H1 (cell line): ENCODE results near the gene FAAH2. TPM values are rescaled to one million over a fixed set of nuclear protein-coding genes. Genes with fewer than 3 reads are reported as not detected.

ENCODE experiments used
- CTCF ChIA-PET: fragments of 300-600 bp; sonication (Branson Sonifier 250); formaldehyde crosslinking; loops from one replicate; lab custom pipeline; 2021; ENCODE audit not compliant: partially characterized antibody; lab: Charles Lee
- POLR2A ChIA-PET: fragments of 300-600 bp; sonication (Branson Sonifier 250); formaldehyde crosslinking; loops from one replicate; lab custom pipeline; 2021; ENCODE audit warnings: inconsistent platforms; ENCODE audit not compliant: partially characterized antibody; lab: Charles Lee
- DNase-seq, 2 experiments: peaks; one replicate each; pipeline versions ENCODE4 v3.0.0 to v3.0.0-alpha.2; 2010 to 2022; ENCODE audit warnings: low spot score in 2 of 2, low read depth in 1 of 2, mixed read lengths in 1 of 2
- FAIRE-seq: peaks from 2 replicates; lab custom pipeline; 2011; peaks lifted over from hg19 to GRCh38; lab: Jason Lieb, UNC
- H2AFZ ChIP-seq: 2 replicates; pipeline ENCODE4 v1.8.1; 2012; ENCODE audit warnings: low read length, inconsistent platforms
- H2AK5ac ChIP-seq: 2 replicates; pipeline ENCODE4 v1.6.1; 2013; ENCODE audit warnings: low read depth, low read length
- H2BK120ac ChIP-seq: replicated peaks from 2 replicates; pipeline ENCODE3; 2013; ENCODE audit warnings: low read depth, low read length, inconsistent platforms
- H2BK12ac ChIP-seq: 2 replicates; pipeline ENCODE4 v1.6.1; 2013; ENCODE audit warnings: low read depth, low read length
- H2BK15ac ChIP-seq: 2 replicates; pipeline ENCODE4 v1.6.1; 2013; ENCODE audit warnings: low read length
- H2BK20ac ChIP-seq: 2 replicates; pipeline ENCODE4 v1.6.1; 2013; ENCODE audit warnings: low read length
- H2BK5ac ChIP-seq: 2 replicates; pipeline ENCODE4 v1.6.1; 2013; ENCODE audit warnings: low read depth, low read length
- H3K14ac ChIP-seq: 2 replicates; pipeline ENCODE4 v1.6.1; 2013; ENCODE audit warnings: inconsistent platforms; ENCODE audit not compliant: insufficient read length
- H3K18ac ChIP-seq: 2 replicates; pipeline ENCODE4 v1.6.1; 2013; ENCODE audit warnings: low read length; ENCODE audit errors: extremely low read depth
- H3K23ac ChIP-seq: 2 replicates; pipeline ENCODE4 v1.6.1; 2013; ENCODE audit warnings: inconsistent platforms; ENCODE audit not compliant: insufficient read length
- H3K23me2 ChIP-seq: 2 replicates; pipeline ENCODE4 v1.6.1; 2013; ENCODE audit warnings: low read depth, low read length
- H3K27ac ChIP-seq: 2 replicates; pipeline ENCODE4 v1.6.1; 2011; ENCODE audit warnings: low read depth, low read length, inconsistent platforms
- H3K27me3 ChIP-seq, 4 experiments: replicated peaks in 1 of 4; 1 replicate in 1 of 4; 2 replicates in 3 of 4; pipeline versions ENCODE4 v1.6.1 to v1.8.1; 2011 to 2013; ENCODE audit warnings: low read length in 3 of 4, mild to moderate bottlenecking in 3 of 4, inconsistent platforms in 2 of 4, mixed read lengths in 2 of 4, moderate library complexity in 1 of 4; ENCODE audit not compliant: control insufficient read depth in 3 of 4, insufficient read depth in 3 of 4; ENCODE audit errors: extremely low read depth in 1 of 4
- H3K36me3 ChIP-seq, 4 experiments: 2 replicates each; pipeline versions ENCODE4 v1.6.1 to v1.8.1; 2011 to 2013; ENCODE audit warnings: mild to moderate bottlenecking in 4 of 4, low read length in 3 of 4, moderate library complexity in 2 of 4, control low read depth in 1 of 4, inconsistent platforms in 1 of 4; ENCODE audit not compliant: insufficient read depth in 4 of 4, control insufficient read depth in 2 of 4
- H3K4ac ChIP-seq: replicated peaks from 2 replicates; pipeline ENCODE3; 2013; ENCODE audit warnings: low read length, low read depth, mixed read lengths, inconsistent platforms; ENCODE audit not compliant: insufficient read length
- H3K4me1 ChIP-seq, 4 experiments: replicated peaks in 1 of 4; 1 replicate in 1 of 4; 2 replicates in 3 of 4; pipeline versions ENCODE4 v1.6.1 to v1.8.1; 2011 to 2013; ENCODE audit warnings: low read length in 3 of 4, inconsistent platforms in 2 of 4, mixed read lengths in 1 of 4; ENCODE audit not compliant: insufficient read depth in 4 of 4, control insufficient read depth in 3 of 4
- H3K4me2 ChIP-seq, 2 experiments: 2 replicates each; pipeline versions ENCODE4 v1.6.1 to v1.8.1; 2011 to 2013; ENCODE audit warnings: low read depth in 2 of 2, low read length in 2 of 2, control low read depth in 1 of 2, inconsistent platforms in 1 of 2, mild to moderate bottlenecking in 1 of 2; ENCODE audit not compliant: insufficient read depth in 1 of 2
- H3K4me3 ChIP-seq, 4 experiments: fragments of 200-600, 300-600 bp in 1 of 4; sonication (generic), shearing (Covaris generic), sonication (Bioruptor Twin) in 1 of 4; 2 replicates each; pipeline versions ENCODE4 v1.5.1 to v1.8.1; 2011 to 2016; ENCODE audit warnings: low read length in 4 of 4, low read depth in 3 of 4, control low read depth in 2 of 4, inconsistent platforms in 2 of 4, mild to moderate bottlenecking in 2 of 4, mixed read lengths in 1 of 4, moderate library complexity in 1 of 4; ENCODE audit not compliant: insufficient read depth in 2 of 4; ENCODE audit errors: extremely low read depth in 1 of 4
- H3K56ac ChIP-seq: replicated peaks from 2 replicates; pipeline ENCODE3; 2013; ENCODE audit warnings: low read depth, mild to moderate bottlenecking, mixed read lengths, low read length, inconsistent platforms; ENCODE audit not compliant: insufficient read length
- H3K79me1 ChIP-seq: 2 replicates; pipeline ENCODE4 v1.6.1; 2013; ENCODE audit warnings: low read depth, low read length, control low read depth
- H3K79me2 ChIP-seq, 2 experiments: 2 replicates each; pipeline versions ENCODE4 v1.6.1 to v1.8.1; 2012 to 2013; ENCODE audit warnings: low read length in 2 of 2, mild to moderate bottlenecking in 2 of 2, inconsistent platforms in 1 of 2; ENCODE audit not compliant: insufficient read depth in 2 of 2, control insufficient read depth in 1 of 2
- H3K9ac ChIP-seq, 4 experiments: replicated peaks in 1 of 4; 1 replicate in 1 of 4; 2 replicates in 3 of 4; pipeline versions ENCODE4 v1.6.1 to v1.8.1; 2011 to 2013; ENCODE audit warnings: low read depth in 3 of 4, low read length in 3 of 4, control low read depth in 2 of 4, mild to moderate bottlenecking in 2 of 4, moderate library complexity in 2 of 4, inconsistent platforms in 1 of 4; ENCODE audit errors: extremely low read depth in 1 of 4
- H3K9me3 ChIP-seq, 2 experiments: 2 replicates each; pipeline versions ENCODE4 v1.6.1 to v1.8.1; 2012 to 2013; ENCODE audit warnings: mild to moderate bottlenecking in 2 of 2, moderate library complexity in 2 of 2, control low read depth in 1 of 2, inconsistent platforms in 1 of 2, low read depth in 1 of 2, low read length in 1 of 2, mixed read lengths in 1 of 2; ENCODE audit not compliant: insufficient read depth in 2 of 2
- H4K20me1 ChIP-seq, 2 experiments: replicated peaks in 1 of 2; 2 replicates each; pipeline versions ENCODE3 to v1.8.1; 2011 to 2013; ENCODE audit warnings: inconsistent platforms in 2 of 2, low read length in 2 of 2, mild to moderate bottlenecking in 1 of 2; ENCODE audit not compliant: insufficient read depth in 2 of 2, control insufficient read depth in 1 of 2
- H4K5ac ChIP-seq: 2 replicates; pipeline ENCODE4 v1.6.1; 2013; ENCODE audit warnings: low read length, low read depth, mixed read lengths, inconsistent platforms; ENCODE audit not compliant: insufficient read length
- H4K8ac ChIP-seq: 2 replicates; pipeline ENCODE4 v1.8.0; 2013; ENCODE audit warnings: mild to moderate bottlenecking, moderate library complexity, low read length, inconsistent platforms; ENCODE audit not compliant: insufficient read depth; ENCODE audit errors: extremely low read depth
- H4K91ac ChIP-seq: replicated peaks from 2 replicates; pipeline ENCODE3; 2013; ENCODE audit warnings: low read length, mixed read lengths, inconsistent platforms; ENCODE audit not compliant: insufficient read length
- ASH2L ChIP-seq: fragments of 200-600, 300-600 bp; sonication (generic); IDR thresholded peaks from one replicate; pipeline ENCODE4 v1.7.1; 2017; ENCODE audit warnings: low read length
- BCL11A ChIP-seq, 2 experiments: IDR thresholded peaks; one replicate each; pipeline ENCODE4 v1.6.1; 2011; ENCODE audit warnings: low read depth in 2 of 2, low read length in 2 of 2, mild to moderate bottlenecking in 2 of 2
- FOSL1 ChIP-seq: IDR thresholded peaks from 2 replicates; pipeline ENCODE4 v1.6.1; 2011; ENCODE audit warnings: mild to moderate bottlenecking, low read depth, low read length, moderate library complexity; ENCODE audit not compliant: insufficient read depth
- HDAC2 ChIP-seq, 2 experiments: fragments of 300-600 bp in 1 of 2; sonication (generic) in 1 of 2; IDR thresholded peaks; 2 replicates each; pipeline ENCODE4 v1.6.1; 2011 to 2012; ENCODE audit warnings: low read depth in 2 of 2, low read length in 2 of 2, mild to moderate bottlenecking in 2 of 2, moderate library complexity in 2 of 2, borderline replicate concordance in 1 of 2, inconsistent platforms in 1 of 2
- NANOG ChIP-seq: IDR thresholded peaks from 2 replicates; pipeline ENCODE4 v1.6.1; 2011; ENCODE audit warnings: low read length, low read depth, mild to moderate bottlenecking, inconsistent platforms; ENCODE audit not compliant: insufficient read depth, poor library complexity, severe bottlenecking
- NRF1 ChIP-seq: IDR thresholded peaks from 2 replicates; pipeline ENCODE4 v1.6.1; 2011; ENCODE audit warnings: mild to moderate bottlenecking, low read depth, low read length, improper control_type of control experiment
- POLR2A ChIP-seq, 2 experiments: IDR thresholded peaks; 1 replicate in 1 of 2; 2 replicates in 1 of 2; pipeline ENCODE4 v1.6.1; 2011; ENCODE audit warnings: low read depth in 2 of 2, low read length in 2 of 2, mild to moderate bottlenecking in 2 of 2; ENCODE audit errors: control extremely low read depth in 1 of 2
- RAD21 ChIP-seq, 2 experiments: IDR thresholded peaks in 1 of 2; conservative IDR thresholded peaks in 1 of 2; 2 replicates each; pipeline ENCODE4 v1.6.1; 2011; ENCODE audit warnings: low read depth in 2 of 2, low read length in 2 of 2, improper control_type of control experiment in 1 of 2, inconsistent platforms in 1 of 2, mild to moderate bottlenecking in 1 of 2, moderate library complexity in 1 of 2
- SIN3A ChIP-seq, 2 experiments: IDR thresholded peaks in 1 of 2; conservative IDR thresholded peaks in 1 of 2; 2 replicates each; pipeline ENCODE4 v1.6.1; 2011 to 2012; ENCODE audit warnings: low read length in 2 of 2, improper control_type of control experiment in 1 of 2, low read depth in 1 of 2, mild to moderate bottlenecking in 1 of 2
- SP1 ChIP-seq: IDR thresholded peaks from 2 replicates; pipeline ENCODE4 v1.6.1; 2011; ENCODE audit warnings: low read depth, low read length
- SP4 ChIP-seq: IDR thresholded peaks from 2 replicates; pipeline ENCODE4 v1.6.1; 2012; ENCODE audit warnings: low read length, inconsistent platforms
- WGBS, 2 experiments: shearing (Covaris generic) in 1 of 2; methylation state at CpG; one replicate each; pipeline versions ENCODE4 v1.1.6 to v1.1.7; 2013 to 2015; ENCODE audit warnings: low lambda C conversion rate in 2 of 2, mixed read lengths in 2 of 2, inconsistent platforms in 1 of 2, low coverage in 1 of 2, missing lambda C conversion rate in 1 of 2; ENCODE audit not compliant: insufficient replicate concordance in 2 of 2, insufficient coverage in 1 of 2, insufficient read length in 1 of 2; ENCODE audit errors: extremely low coverage in 1 of 2, missing lambda C conversion rate in 1 of 2; 5-methylcytosine and 5-hydroxymethylcytosine counted together
- polyA plus RNA-seq, 7 experiments: library from polyadenylated mRNA; depleted of rRNA in 3 of 7; stranded (reverse) in 5 of 7; unstranded in 2 of 7; fragments of >200 nt in 5 of 7; fragments of 200-250 nt in 2 of 7; gene quantifications; 1 replicate in 5 of 7; 2 replicates in 1 of 7; 4 replicates in 1 of 7; pipeline versions ENCODE4 v1.2.1 to v1.2.3, GENCODE V29; 2011 to 2013; ENCODE audit warnings: missing spikeins in 2 of 7, mixed read lengths in 2 of 7
- total RNA-seq: library from RNA; stranded (reverse); fragmentation: NEBNext Ultra II Directional; extraction: Animal tissue kit (Norgen Biotek cat#: 25700); gene quantifications from 2 replicates; pipeline ENCODE4 v1.2.1, GENCODE V29; 2021

The FAAH2 gene
- total and polyA plus RNA-seq, 2 of the 8 experiments (the other 6 are each of a cell fraction or from before 2014, with no cell fraction given) = 3.6 to 4.4 TPM

GRCh38 chrX:57528670-57529255 lies 242.3 kb downstream of the FAAH2 start:
- Histone ChIP-seq H3K4ac (no peak overlapping the region), H2AK5ac (no peak overlapping the region), H3K14ac (no peak overlapping the region), H4K8ac (no peak overlapping the region), H4K5ac (no peak overlapping the region), H3K27ac (no peak overlapping the region), H2BK12ac (no peak overlapping the region), H2BK5ac (no peak overlapping the region), H3K36me3 (no peaks in the 10 kb centered on the region), H4K20me1 (no peaks in the 10 kb centered on the region), H3K18ac (no peak overlapping the region), H3K79me2 (no peaks in the 10 kb centered on the region), H3K27me3 (no peaks in the 10 kb centered on the region), H3K56ac (no peak overlapping the region), H3K4me1 (no peaks in the 10 kb centered on the region), H2BK15ac (no peak overlapping the region), H2BK120ac (no peak overlapping the region), H3K4me2 (no peak overlapping the region), H3K23me2 (no peaks in the 10 kb centered on the region), H2AFZ (no peak overlapping the region), H3K23ac (no peak overlapping the region), H3K9ac (no peak overlapping the region), H3K79me1 (no peaks in the 10 kb centered on the region), H4K91ac (no peak overlapping the region), H3K4me3 (no peak overlapping the region), H2BK20ac (no peak overlapping the region), H3K9me3 (no peaks in the 10 kb centered on the region)
- FAIRE-seq = peak; percentile 13
- ChIA-PET CTCF (interaction anchor here (0.5 to 1.7 kb wide), 3 partner anchors 12 to 124 kb away, joined by 3 to 4 read pairs (median 3); no protein-coding TSS in a partner anchor), POLR2A (no interaction called here)
- WGBS, 2 experiments = 75% methylated on average over 1 of the region's 1 CpG; no CpG with 5 or more reads in 1 of the 2 experiments
- peak in 1 of 2 experiments; percentile 42 for DNase-seq
- TF ChIP-seq ASH2L (no peak), SIN3A (conservative IDR thresholded peaks at IDR 0.05 in 1 of 2, IDR thresholded peaks at IDR 0.05 in 1 of 2; ENCODE audit: low read depth in 1 of 2, low read length in 2 of 2) (no peak), NRF1 (no peak), RAD21 (IDR thresholded peaks at IDR 0.05 in 1 of 2, conservative IDR thresholded peaks at IDR 0.05 in 1 of 2; ENCODE audit: low read depth in 2 of 2, low read length in 2 of 2) (peak; percentile 53 to 68), SP1 (no peak), SP4 (no peak), NANOG (no peak), POLR2A (IDR thresholded peaks at IDR 0.05; ENCODE audit: control extremely low read depth in 1 of 2, low read depth in 2 of 2, low read length in 2 of 2) (no peak), FOSL1 (no peak), HDAC2 (IDR thresholded peaks at IDR 0.05; ENCODE audit: borderline replicate concordance in 1 of 2, low read depth in 2 of 2, low read length in 2 of 2) (no peak), BCL11A (IDR thresholded peaks at IDR 0.05; ENCODE audit: low read depth in 2 of 2, low read length in 2 of 2) (no peak)
